HG03139 (cell line): ENCODE results near the gene FGR.

Experiments
- ATAC-seq: cut with Tn5 transposase; IDR thresholded peaks from one replicate; pipeline ENCODE4 v1.9.1; 2021; ENCODE audit not compliant: unreplicated experiment

FGR gene

DNA sequence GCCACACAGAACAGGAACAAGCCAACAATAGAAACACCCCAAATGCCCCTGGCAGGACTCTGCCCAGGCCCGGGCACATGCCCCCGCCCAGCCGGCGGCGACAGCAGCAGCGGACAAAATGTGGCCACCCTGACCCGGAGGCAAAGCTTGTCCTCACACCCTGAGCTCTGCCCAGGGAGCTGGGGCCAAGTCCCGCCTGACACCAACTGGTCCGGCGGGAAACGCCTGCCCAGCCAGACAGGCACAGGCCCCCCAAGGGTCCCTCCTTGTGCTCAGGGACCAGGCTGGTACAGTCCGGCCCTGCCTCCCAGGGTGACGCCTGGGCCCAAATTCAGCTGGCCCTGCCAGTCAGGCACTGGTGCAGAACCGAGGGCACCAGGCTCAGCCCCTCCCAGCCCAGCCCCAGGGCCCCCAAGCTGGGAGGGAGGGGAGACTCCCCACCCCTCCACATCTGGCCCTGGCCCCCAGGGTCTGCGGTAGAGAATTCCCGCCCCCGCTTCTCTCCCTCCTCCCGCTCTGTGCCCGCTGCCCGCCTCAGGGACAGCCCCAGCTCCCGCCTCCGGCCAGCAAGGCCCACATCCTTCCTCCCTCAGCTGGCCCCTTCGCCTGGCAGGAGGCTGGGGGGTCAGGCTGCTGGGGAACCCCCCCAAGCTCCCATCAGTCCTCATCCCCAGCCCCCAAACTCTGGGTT lies 33.1 kb downstream of the FGR start:
- no peak for ATAC-seq

GRCh38 chr1:27601321-27601770 lies 33.6 kb downstream of the FGR start:
- no peak for ATAC-seq

- no peak for ATAC-seq
Observed at GRCh38 chr1:27600498-27601175, 34.3 kb downstream of the FGR start.

- ATAC-seq = no peak
Observed at GRCh38 chr1:27599605-27600497, 35.1 kb downstream of the FGR start.

DNA sequence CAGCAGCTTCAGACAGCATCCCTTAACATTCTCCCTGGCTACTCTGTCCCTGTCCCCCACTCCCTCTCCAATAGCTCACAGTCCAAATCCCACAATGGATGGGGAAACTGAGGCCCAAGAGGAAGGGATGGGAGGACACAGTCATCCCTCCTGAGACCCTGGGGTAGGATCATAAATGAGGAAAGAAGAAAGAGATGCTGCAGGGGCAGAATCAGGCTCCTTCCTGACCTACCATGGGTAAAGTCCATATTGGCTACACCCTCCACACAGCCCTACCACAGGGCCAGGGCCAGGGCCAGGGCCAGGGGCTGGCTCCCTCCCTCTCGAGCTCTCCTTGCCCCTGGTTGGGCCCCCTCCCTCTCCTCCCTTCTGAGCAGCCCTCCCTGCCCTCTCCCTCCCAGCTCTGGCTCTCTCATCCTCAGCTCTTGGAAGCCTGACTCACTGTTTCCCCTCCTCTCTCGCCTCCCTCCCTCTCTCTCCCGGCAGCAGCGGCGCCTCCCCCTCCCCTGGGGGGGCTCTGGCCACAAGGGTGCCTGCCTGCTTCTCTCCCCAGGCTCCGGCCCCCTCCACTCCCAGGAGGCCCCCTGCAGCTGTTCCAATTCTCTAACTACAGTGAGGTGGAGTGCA lies 36.0 kb downstream of the FGR start:
- no peak for ATAC-seq

GRCh38 chr1:27598295-27598687 lies 36.7 kb downstream of the FGR start:
- no peak for ATAC-seq

DNA sequence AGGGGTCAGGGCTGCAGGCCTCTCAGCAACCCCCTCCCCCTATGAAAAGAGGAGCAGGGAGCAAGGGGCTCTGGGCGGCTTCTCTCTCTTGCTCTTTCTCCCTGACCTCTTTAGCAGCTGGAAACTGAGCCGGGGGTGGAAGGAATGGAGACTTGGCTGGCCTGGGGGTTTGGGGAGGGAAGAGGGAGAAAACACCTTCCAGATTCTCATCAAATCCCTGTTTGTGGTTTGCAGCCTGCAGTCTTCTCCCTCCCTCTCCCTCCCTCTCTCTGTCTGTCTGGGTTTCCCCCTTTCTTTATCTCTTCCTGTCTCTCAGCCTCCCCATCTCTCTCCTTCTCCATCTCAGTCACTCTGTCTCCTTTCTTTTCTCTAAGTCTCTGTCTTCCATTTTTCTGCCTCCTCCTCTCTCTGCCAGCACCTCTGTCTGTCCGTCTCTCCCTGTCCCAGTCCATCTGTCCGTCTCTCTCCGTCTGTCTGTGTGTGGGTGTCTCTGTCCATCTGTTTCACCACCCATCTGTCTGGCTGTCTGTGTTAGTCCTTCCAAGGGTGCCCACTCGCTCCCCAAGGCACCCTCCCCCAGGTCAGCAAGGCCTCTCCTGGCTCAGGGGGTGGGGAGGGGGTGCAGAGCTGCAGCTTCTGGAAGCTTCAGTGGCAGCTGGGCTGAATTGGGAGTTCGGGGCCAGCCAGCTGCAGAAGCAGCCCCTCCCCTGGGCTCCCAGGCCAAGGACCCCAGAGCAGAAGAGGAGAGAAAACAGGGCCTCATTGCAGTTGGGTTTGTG lies 37.3 kb downstream of the FGR start:
- no peak for ATAC-seq

DNA sequence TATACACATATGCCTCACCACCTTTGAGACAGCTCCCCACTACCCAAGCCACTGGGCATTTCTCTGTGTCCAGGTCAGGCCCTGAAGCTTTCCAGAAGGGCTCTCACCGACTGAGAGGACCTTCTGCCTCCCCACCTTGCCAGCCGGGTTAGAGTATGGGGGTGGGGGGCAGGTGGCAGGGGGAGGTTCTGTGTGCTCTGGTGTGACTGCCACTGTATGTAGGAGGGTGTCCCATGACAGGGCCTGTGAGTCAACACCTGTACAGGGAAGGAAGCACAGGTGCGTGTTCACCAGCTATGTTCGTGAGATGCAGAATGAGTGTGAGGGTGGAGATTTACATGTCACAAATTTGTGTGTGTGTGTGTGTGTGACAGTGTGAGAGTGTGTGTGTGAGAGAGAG lies 38.0 kb downstream of the FGR start:
- ATAC-seq = no peak

GRCh38 chr1:27596261-27596660 lies 38.7 kb downstream of the FGR start:
- no peak for ATAC-seq

- ATAC-seq = no peak
Observed at GRCh38 chr1:27595597-27595996, 39.4 kb downstream of the FGR start.

GRCh38 chr1:27594564-27595510 lies 40.1 kb downstream of the FGR start:
- ATAC-seq = no peak

DNA sequence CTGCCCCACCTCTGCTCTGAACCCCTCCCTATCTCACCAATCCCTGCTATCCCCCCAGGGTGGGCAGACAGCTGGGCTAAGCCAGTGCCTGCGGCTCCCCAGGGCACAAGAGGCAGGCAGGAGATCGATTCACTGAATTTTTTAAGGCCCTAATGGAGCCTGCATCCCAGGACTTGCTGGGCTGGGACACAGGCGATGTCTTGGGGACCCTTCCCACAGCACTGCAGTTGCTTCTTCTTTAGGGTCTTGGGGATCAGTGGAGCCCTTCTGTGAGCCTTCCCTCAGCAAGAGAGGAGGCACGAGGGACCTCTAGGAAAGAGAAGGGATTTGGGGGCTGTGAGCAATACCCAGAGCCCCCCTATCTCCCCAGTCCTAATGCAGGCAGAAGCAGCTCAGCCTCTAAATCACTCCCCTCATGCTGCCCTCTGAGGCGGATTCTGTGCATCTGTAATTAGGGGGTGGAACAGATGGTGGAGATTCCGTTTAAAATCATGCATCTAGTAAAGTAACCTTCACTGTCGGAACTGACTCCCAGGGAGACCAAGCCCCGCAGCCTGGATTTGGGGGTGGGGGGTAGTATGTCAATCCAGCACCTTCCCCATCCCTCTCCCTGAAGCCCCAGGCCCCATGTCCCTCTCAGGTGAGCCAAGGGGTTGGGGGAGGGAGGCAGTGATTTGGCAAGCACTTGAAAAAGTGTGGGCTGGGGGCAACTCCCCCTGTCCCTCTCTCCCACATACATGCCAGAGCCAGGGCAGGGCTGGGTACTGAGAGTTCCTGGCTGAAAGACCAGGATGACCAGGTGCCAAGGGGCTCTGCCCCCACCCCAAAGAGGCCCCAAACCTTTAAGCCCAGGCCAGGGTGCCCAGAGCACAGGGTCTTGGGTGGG lies 41.1 kb downstream of the FGR start:
- no peak for ATAC-seq

DNA sequence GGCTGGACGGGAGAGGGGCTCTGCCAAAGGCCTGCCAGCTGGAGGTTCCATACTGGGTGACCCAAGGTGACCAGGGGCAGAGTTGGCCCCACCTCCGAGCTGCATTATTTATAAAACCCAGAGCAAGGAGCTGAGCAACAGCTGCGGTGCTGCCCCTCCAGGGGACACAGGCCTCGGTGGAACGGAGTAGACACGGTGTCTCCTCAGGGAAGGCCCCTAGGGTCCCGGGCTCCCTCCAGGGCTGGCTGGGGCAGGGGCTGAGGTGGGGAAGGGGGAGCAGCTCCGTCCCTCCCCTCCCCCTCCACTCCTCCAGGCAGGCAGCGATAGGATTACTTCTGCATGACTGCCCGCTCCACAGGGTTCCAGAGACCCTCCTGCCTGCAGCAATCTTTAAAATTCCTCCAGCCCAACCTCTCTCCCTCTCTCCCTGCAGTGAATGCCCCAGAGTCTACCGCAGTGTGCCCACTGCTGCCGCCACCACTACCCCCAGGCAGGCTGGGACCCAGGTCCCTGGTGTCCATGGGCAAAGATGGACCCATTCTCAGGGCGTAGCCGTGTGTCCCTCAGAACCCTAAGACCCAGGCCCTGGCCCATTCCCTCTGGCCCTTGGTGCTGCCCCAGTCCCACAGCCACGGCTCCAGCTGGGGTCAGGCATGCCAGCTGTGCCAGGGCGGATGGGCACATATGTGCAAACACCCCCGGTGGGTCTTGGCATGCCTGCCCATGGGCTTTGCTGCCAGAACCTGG lies 41.9 kb downstream of the FGR start:
- no peak for ATAC-seq

DNA sequence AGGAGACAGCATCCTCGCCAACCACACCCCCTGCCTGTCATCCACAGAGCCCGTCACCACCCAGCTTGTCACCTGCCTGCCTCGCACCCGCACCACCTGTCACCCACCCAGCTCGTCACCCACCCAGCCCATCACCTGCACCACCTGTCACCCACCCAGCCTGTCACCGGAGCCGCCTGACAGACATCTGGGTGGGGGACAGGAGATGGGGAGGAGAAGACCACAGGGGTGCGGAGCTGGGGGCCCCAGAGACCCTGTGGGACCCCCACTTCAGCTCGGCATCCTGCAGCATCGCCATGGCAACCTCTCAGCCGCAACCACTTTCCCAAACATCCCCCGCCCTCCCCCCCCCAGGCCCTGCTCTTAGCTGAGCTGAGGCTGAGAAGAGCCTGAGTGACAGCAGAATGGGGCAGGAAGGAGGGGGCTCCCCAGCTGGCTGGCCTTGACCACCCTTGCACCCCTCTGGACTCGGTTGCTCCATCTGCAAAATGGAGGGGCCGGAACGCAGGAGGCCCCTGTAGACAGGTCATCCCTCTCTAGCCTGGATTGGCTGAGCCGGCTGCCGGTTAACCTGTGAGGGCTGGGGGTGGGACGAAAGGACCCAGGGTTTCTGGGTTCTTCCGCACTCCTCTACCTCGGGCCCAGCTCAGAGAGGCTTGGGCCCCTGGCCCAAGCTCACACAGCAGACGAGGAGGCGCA lies 42.6 kb downstream of the FGR start:
- no peak for ATAC-seq

- ATAC-seq = no peak
Observed at GRCh38 chr1:27591622-27592021, 43.4 kb downstream of the FGR start.

DNA sequence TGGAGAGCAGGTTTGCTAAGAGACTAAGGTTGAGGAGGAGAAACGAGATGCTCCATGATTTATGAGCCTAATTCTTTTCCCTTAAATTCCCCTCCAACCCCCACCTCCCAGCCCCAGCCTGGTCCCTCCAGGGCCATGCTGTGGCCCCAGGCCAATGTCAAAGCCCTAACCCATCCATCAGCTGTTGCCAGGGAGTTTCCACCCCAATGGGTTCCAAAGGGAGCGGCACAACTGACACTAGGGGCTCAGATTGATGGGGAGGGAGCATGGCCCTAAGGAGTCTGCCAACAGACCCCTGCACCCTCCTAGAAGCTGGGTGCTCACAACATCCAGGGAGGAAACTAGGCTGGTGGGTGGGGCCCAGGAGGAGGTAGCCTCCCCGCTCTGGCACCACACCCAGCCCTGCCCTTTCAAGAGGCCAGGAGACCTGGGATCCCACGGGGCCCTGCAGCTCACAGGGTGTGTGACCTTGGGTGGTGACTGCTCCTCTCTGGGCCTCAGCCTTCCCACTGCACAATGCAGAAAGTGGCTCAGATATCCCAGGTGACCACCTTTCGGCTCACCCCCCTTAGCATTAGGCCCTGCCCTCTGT lies 44.0 kb downstream of the FGR start:
- ATAC-seq = no peak
